Measurements from ENCODE around the gene RERE.

Gene RERE

GRCh38 chr1:8334106-8334851, 483.2 kb downstream of the RERE start:
- no peaks in the 10 kb centered on the region for H3K4me1 ChIP-seq (ENCODE audit: control insufficient read depth, low read length)
- H3K4me3 ChIP-seq (ENCODE audit: low read length) = no peak overlapping the region
- no peak for TF ChIP-seq CTCF (IDR thresholded peaks at IDR 0.05; ENCODE audit: low read depth, low read length, poor library complexity, severe bottlenecking)
- no peak for TF ChIP-seq EZH2phosphoT487 (IDR thresholded peaks at IDR 0.05; ENCODE audit: borderline replicate concordance, low read length)
- no peaks in the 10 kb centered on the region for H4K20me1 ChIP-seq (ENCODE audit: control insufficient read depth, insufficient read depth, low read depth, low read length)
- no peaks in the 10 kb centered on the region for H3K36me3 ChIP-seq (ENCODE audit: control insufficient read depth, low read length)
- H3K9me2 ChIP-seq (replicated peaks; ENCODE audit: control insufficient read depth, low read length) = no peaks in the 10 kb centered on the region
- no peaks in the 10 kb centered on the region for H3K9me3 ChIP-seq (ENCODE audit: control insufficient read depth, insufficient read depth, low read length)
- no peak overlapping the region for H3K4me2 ChIP-seq (ENCODE audit: low read length)
- no peaks in the 10 kb centered on the region for H3K27me3 ChIP-seq (ENCODE audit: control insufficient read depth, low read length)
- H3K79me2 ChIP-seq (ENCODE audit: control insufficient read depth, low read length) = no peaks in the 10 kb centered on the region
- no peak overlapping the region for H3K27ac ChIP-seq (ENCODE audit: low read depth, low read length)
- H3F3A ChIP-seq (ENCODE audit: control insufficient read depth, insufficient read depth) = no peaks in the 10 kb centered on the region

GRCh38 chr1:8333246-8333987, 484.0 kb downstream of the RERE start:
- H3K9me3 ChIP-seq (ENCODE audit: control insufficient read depth, insufficient read depth, low read length) = no peaks in the 10 kb centered on the region
- no peak overlapping the region for H3K27ac ChIP-seq (ENCODE audit: low read depth, low read length)
- no peak overlapping the region for H3K4me2 ChIP-seq (ENCODE audit: low read length)
- no peaks in the 10 kb centered on the region for H4K20me1 ChIP-seq (ENCODE audit: control insufficient read depth, insufficient read depth, low read depth, low read length)
- no peak overlapping the region for H3K4me3 ChIP-seq (ENCODE audit: low read length)
- H3F3A ChIP-seq (ENCODE audit: control insufficient read depth, insufficient read depth) = no peaks in the 10 kb centered on the region
- H3K9me2 ChIP-seq (replicated peaks; ENCODE audit: control insufficient read depth, low read length) = no peaks in the 10 kb centered on the region
- TF ChIP-seq CTCF (IDR thresholded peaks at IDR 0.05; ENCODE audit: low read depth, low read length, poor library complexity, severe bottlenecking) (no peak), EZH2phosphoT487 (IDR thresholded peaks at IDR 0.05; ENCODE audit: borderline replicate concordance, low read length) (no peak)
- no peaks in the 10 kb centered on the region for H3K79me2 ChIP-seq (ENCODE audit: control insufficient read depth, low read length)
- no peaks in the 10 kb centered on the region for H3K36me3 ChIP-seq (ENCODE audit: control insufficient read depth, low read length)
- H3K27me3 ChIP-seq (ENCODE audit: control insufficient read depth, low read length) = no peaks in the 10 kb centered on the region
- H3K4me1 ChIP-seq (ENCODE audit: control insufficient read depth, low read length) = no peaks in the 10 kb centered on the region

- no peak for TF ChIP-seq CTCF (IDR thresholded peaks at IDR 0.05; ENCODE audit: low read depth, low read length, poor library complexity, severe bottlenecking)
- TF ChIP-seq EZH2phosphoT487 (IDR thresholded peaks at IDR 0.05; ENCODE audit: borderline replicate concordance, low read length) = no peak
- H3K4me2 ChIP-seq (ENCODE audit: low read length) = no peak overlapping the region
- no peaks in the 10 kb centered on the region for H4K20me1 ChIP-seq (ENCODE audit: control insufficient read depth, insufficient read depth, low read depth, low read length)
- H3K9me3 ChIP-seq (ENCODE audit: control insufficient read depth, insufficient read depth, low read length) = no peaks in the 10 kb centered on the region
- H3K79me2 ChIP-seq (ENCODE audit: control insufficient read depth, low read length) = no peaks in the 10 kb centered on the region
- H3K27ac ChIP-seq (ENCODE audit: low read depth, low read length) = no peak overlapping the region
- no peaks in the 10 kb centered on the region for H3K27me3 ChIP-seq (ENCODE audit: control insufficient read depth, low read length)
- no peaks in the 10 kb centered on the region for H3K36me3 ChIP-seq (ENCODE audit: control insufficient read depth, low read length)
- no peaks in the 10 kb centered on the region for H3K4me1 ChIP-seq (ENCODE audit: control insufficient read depth, low read length)
- H3F3A ChIP-seq (ENCODE audit: control insufficient read depth, insufficient read depth) = no peaks in the 10 kb centered on the region
- no peaks in the 10 kb centered on the region for H3K9me2 ChIP-seq (replicated peaks; ENCODE audit: control insufficient read depth, low read length)
- no peak overlapping the region for H3K4me3 ChIP-seq (ENCODE audit: low read length)
Observed at GRCh38 chr1:8332806-8333205, 484.6 kb downstream of the RERE start.
